ENCODE results near the gene GRIK3.

Gene GRIK3

DNA sequence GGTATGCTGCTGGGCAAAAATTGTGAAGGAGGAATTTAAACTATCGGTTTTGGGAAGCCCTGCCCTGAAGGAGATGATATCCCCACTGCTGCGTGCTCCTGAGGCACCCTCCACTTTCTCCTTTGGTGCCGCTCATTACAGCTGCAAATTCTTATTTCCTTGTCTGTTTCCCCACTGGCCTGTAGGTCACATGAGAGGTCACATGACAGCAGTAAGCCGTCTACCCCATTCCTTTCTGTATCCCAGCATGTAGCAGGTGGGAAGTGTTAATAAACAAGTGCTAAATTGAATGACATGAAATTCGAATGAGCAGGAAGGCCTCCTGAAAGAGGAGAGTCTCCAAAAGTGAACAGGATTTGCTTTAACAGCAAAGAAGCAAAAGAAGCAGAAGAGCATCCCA is 58.7 kb downstream of the GRIK3 start:
- no peak for DNase-seq

DNA sequence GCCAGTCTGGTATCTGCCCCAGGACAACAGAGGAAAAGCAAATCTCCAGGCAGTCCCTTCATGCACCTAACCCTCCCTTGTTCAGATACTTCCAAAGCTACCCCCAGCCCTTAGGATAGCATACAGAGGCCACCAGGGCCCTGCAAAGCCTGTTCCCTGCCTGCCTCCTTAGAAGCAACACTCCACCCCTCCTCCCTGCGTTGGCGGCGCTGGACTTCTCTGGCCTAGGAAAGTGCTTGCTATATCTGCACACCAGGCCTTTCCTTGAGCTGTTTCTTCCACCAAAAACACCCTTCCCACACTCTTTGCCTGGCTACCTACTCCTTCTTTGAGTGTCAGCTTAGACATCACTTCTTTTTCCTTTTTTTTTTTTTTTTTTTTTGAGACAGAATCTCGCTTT is 61.3 kb downstream of the GRIK3 start:
- no peak for DNase-seq

DNA sequence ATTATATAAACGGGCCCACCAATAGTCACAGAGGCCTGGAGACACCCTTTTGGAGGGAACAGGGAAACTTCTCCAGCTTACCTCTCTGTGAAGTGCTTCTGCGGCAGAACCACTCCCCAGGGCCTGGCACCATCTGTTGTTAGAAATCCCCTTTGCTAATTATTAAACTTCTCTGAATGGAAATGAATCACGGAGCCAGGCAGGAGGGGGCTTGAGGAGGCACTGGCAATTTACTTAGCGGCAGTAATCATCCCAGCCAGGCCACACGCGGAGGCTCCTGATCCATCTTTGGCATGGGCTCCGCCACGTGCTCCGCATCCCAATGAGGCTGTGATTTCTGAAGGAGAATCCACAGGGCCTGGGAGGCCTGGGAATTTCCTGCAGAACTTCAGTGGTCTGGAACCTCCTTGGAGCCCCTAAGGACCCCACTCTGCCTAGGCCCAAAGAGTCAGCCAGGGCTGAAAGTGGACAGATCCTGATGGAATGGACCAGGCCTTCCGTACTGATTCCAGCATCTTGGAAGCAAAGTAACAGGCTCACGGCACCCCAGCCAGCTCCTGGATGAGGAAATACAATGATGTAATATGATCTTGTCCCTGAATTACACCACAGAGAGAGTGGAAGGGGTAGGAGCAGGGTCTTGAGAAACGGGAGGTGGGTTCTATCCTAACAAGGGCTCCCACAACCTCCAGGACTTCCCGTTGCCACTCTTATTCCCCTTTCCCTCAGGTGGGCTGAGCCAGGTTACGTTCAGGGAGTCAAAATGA is 62.3 kb downstream of the GRIK3 start:
- DNase-seq, result no peak

DNA sequence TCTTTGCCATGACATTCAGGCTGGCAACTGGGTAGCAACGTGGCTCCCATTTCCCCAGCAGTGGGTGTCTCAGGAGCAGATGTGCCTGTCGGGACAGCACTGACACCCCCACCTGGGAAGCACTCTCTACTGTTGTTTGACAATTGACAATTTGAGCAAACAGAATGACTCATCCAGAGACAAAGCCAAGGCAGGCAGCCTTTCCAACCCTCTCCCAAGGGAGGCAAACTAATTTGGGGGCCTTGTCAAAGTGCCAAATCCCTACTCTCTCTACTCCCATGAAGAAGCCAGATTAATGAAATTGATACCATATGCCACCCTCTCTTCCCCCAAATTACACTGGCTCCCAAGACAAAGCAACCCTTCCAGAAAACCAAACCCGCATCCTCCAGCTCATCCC is 65.6 kb downstream of the GRIK3 start:
- no peak for DNase-seq

DNA sequence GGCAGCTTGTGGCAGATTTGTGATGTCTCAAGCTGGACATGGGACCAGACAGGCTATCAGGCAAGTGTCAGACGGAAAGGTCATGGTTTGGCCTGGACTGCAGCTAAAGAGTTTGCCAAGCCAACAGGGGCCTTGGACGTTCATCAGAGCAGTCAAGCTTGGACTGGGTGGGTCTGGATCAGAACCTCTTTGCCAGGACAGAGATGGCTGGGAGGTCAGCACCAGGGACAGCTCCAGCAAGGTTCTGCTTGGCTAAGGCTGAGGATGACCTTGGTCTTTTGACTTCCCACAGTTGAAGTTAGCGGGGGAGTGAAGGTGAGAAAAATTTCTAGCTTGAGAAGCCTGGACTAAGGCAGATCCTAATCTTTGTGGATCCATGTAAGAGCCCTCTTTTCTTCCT is 68.1 kb downstream of the GRIK3 start:
- DNase-seq, result no peak

DNA sequence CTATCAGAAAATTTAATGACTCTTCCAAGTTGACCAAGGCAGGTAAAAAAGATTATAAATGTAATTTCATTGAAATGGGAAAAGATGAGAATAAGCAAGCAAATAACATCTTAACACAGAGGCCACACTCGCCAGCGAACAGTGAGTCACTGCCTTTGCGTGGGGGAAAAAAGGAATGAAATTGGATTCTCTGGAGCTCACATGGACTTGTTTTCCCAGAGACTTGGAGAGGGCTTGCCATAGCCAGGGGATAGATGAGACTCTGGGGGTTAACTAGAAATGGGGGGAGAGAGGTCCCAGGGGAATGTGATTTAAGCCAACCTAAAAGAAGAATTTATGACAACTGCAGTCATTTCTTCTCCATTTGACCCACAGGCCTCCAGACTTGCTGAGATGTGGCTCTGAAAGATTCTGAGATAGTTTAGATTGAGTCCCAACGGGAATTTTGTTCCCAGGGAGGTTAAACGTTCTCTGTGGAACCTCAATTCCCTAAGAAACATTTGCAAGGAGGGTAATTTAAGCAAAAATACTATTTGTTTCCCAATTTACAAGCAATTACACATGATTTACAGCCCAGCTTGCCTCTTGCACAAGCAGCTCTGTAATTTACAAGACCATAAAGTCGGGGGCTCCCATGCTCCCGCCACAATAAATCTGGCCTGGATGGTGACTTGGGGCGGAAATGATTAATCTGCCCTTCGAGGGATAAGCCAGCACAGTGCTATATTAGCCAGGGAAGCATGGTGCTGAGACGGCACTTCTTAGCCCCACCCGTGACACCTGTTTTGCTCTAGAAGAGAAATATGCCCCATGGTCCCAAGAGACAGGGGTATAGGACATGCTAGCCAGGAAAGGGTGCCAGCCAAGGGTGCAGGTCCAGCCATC is 68.8 kb downstream of the GRIK3 start:
- no peak for DNase-seq

DNA sequence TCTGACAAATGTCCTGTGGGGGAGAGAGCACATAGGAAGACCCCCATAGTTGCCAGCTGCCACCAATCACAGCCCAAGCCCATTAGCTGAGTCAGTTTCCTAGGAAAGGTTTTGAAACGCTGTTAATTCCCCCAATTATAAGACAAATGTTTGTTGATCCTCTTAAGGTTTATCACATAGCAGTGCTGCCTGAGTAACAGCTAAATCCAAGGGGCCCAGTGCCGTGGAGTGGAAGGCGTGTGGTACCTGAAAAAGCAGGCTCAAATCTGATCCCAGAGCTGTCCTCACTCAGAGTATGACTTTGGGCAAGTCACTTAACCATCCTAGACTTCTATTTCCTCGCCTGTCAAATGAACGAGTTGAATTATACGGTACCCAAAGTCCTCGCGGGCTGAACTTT is 69.5 kb downstream of the GRIK3 start:
- no peak for DNase-seq

DNA sequence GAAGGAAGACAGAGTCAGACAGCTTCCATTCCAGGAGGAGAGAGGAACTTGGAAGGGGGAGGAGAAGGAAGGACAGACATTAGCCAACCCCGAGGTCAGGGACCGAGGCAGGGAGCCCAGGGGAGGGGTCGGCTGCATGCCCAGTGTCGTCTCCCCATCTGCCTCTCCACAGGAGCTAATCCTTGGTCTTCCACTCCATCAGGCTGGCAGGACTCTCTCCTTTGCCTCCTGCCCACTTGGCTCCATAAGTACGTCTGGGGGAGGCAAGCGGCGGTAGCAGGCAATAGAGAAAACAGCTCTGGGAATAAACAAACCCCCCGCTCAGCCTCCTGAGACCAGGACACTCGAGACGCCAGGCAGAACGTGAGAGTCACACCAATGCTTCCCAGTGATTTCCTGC is 71.3 kb downstream of the GRIK3 start:
- DNase-seq, result no peak

DNA sequence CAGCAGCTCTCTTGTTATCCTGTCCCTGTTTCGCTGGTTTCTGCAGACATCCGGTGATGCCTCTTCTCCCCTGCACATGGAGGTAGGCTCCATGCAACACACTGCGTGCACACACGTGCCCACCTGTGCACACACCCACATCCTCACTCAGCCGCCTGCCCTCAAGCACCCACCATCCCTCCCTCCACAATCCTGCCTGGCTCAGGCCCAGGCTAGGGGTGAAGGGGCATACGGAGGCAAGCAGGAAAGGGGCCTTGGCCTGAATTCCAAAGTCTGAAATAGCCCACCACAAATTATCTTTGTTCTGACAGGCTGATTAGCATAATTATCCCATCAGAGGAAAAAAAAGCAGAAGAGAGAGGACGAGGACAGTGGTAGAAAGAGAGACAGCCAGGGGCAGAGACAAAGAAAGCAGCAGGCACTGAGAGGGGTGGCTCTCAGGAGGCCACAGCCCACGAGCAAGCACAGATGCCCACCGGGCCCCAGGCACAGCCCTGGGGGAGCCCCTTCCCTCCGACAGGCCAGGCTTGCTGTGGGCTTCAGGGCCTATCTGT is 73.2 kb downstream of the GRIK3 start:
- no peak for DNase-seq

DNA sequence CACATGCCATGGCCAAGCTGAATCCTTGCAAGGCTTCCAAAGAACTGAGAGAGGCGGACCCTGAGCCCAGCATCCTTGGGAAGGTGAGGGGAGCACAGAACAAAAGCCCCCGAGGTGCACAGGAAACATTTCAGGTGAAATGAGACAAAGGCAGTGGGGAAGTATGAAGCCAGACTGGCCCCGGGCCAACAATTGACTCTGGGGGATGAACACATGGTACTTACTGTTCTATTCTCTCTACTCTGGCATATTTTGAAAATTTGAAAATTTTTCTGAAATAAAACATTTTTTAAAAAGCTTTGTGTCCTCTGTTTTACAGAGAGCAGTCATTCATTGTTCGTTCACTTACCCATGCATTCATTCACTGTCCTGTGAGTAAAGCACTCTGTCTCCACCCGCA is 77.7 kb downstream of the GRIK3 start:
- no peak for DNase-seq

DNA sequence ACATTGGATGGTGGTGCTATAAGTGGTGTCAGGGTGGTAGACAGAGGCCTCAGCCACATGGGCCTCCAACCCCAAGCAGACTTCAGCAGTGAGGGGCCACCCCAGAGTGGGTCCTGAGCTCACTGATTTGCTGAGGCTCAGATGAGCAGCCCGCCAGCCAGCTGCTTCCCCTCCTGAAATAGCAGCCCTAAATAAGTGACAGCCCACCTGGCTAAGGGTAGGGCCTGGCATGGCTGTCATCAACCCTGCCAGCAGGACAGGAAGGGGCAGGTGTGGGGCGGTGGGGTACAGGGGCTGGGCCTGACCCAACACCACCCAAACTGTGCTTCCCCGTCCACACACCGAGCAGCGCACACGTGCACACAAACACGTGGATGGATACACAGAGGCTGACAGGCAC is 79.3 kb downstream of the GRIK3 start:
- DNase-seq, result no peak

DNA sequence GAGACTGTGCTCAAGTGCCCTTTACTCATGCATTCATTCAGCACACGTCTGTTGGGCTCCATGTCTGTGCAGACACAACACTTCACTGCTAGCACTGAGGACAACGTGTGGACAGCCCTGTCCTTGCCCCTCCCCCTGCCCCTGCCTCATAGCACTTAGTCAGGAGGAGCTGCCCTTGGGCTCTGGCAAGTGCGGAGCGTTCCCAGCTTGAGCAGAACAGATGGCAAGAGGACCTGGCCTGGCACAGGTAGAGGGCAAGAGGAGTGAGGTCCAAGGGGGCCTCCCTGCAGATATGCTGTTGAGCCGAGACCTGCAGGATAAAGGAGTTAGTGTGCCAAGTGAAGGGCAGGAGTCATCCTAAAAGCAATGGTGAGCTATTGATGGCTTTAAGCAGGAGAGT is 81.3 kb downstream of the GRIK3 start:
- DNase-seq, result no peak

DNA sequence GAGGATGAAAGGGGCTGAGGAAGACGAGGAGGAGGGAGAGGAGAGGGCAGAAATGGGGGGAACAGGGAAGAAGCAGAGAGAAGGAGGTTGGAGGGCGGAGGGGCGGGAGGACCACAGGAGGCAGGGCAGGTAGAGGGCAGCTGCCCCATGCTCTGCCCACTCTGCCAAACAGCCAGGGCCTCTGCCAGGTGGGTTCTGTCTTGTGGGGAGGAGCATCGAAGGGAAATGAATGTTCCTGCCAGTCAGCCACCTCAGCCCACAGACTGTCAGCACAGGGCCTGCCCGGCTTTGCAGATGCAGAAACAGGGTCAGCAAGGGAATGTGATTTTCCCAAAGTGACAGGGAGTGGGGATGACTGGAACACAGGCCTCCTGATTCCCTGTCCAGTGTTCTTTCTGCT is 82.6 kb downstream of the GRIK3 start:
- DNase-seq, result no peak

DNA sequence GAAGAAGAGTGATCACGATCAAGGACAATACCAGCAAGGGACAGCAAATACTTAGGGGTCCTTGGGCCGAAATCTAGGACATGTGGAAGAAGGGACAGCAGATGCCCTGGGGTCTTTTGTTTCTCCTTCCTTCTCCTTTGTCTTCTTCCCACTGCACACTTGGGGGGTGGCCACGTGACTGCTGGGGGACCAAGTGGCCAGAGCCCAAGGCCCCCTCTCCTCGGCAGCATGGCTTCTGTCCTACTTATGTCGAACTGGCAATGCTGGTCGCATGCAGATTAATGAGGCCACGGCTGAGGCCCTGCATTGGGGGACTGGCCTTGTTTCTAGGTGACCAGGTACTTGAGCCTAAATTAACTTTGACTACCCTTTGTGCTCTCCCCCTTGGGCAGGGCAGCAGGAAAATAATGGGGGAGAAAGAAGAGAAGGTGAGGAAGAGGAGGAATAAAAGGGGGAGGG is 83.0 kb downstream of the GRIK3 start:
- DNase-seq, result no peak

DNA sequence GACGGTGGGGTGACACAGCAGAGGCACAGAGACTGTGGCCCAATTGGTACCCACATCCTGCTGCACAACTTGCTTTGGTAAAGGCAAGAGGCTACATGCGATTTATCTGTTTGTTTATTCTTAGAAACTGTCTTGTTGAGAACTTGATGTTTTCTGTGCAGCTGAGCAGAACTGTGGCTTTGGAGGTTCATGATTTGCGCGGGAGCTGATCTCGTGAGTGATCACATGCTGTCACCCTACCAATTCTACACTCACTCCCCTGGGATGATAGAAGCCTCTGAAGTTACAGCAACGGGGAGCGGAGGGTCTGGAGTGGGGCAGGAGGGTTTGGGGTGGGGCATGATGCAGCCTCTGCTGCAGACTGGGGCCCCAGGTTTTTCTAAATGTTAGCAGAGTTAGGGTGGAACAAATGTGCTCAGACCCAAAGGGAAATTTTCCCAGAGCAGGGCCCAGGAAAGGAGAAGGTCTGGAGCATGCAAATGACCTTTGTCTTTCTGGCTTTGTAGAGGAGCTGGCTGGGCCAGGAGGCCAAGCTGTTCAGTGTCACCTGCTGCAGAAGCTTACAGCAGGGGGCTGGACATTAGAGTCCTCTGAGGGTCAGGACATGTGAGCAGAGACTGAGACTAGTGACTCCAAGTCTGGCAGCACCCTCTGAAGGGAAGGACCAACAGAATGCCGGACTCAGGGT is 83.6 kb downstream of the GRIK3 start:
- DNase-seq, result no peak

DNA sequence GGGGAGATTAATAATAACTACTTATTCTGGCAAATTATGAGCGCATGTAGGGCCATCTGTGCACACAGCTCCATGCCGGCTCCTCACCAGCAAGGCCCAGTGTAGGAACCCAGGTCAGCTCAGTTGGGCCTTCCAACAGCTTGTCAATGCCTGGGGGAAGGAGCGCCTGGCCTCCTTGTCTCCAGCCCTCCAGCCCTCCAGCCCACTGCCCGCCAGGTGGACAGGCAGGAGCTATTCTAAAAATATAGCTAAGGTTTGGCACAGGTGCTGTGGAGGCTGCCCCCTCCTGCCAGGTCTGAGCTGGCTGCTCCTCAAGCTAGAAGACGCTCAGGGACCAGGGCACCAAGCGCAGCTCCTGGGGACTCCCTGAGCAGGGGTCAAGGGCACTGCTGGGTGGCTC is 85.7 kb downstream of the GRIK3 start:
- DNase-seq, result no peak

DNA sequence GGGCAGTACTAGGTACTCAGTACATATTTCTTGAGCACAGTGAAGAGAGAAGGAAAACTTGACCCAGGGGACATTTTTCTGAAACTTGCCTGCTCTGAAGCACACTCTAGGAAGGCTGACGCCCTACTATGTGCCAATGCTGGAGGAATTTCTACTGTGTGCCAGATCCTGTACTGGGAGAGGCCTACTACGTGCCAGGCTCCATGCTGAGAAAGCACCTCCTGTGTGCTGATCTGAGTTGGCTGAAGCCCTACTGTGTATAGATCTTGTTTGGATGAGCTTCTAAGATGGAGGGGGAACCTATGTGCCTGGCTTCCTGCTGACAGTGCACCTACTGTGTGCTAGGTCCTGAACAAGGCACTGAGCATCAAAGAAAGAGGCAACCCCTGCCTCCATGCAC is 86.2 kb downstream of the GRIK3 start:
- no peak for DNase-seq

DNA sequence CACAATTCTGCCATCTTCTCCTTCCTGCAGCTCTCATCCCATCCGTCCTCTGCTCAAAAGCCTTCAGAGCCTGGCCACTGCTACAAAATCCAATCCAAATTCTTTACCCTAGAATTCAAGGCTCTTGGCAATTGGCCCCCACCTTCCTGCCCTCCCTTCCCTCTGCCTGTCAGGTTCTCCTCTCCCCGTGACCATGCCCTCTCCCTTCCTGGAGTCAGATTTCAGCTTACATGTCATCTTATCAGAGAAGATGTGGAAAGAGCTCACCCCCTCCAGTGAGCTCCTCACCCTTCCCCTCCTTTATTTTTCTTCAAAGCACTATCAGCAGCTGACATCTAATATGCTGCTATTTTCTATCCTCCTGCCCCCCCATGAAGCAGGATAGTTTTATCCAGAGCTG is 86.9 kb downstream of the GRIK3 start:
- DNase-seq, result no peak

DNA sequence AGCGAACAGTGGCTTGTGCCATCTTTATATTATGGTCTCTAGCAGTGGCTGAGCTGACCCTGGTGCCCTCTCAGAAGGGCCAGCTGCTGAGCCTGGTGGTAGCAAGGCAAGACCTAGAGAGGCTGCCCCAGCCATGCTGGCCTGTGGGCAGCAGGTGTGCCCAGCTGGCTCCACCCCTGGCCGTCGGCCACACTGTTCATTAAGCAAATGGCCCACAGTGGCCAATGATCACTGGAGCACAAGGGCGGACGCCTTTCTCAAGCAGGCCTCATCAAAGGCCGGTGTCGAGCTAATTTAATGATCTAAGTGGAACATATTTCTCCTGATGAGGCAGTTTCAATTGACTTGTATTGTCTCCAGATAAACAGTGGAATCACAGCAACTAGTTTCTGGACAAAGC is 89.4 kb downstream of the GRIK3 start:
- DNase-seq, result no peak

DNA sequence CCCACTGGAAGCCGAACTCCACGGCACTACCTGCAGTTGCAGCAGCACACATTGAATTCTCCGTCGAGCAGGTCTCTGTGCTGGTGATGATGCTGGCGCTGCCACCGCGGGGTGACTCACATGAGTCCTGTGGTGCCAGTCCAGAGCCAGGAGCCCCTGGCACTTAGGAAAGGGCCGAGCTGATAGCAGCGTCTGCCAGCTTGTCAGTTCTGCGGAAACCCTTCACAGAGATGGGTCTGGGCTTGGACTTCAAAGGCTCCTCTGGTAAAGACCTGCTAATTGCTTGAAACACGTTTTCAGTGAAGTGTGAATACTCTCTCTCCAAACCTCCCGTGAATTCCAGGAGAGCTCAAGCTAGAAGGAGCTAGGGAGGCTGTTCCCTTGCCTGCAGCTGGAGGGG is 92.2 kb downstream of the GRIK3 start:
- DNase-seq, result no peak

DNA sequence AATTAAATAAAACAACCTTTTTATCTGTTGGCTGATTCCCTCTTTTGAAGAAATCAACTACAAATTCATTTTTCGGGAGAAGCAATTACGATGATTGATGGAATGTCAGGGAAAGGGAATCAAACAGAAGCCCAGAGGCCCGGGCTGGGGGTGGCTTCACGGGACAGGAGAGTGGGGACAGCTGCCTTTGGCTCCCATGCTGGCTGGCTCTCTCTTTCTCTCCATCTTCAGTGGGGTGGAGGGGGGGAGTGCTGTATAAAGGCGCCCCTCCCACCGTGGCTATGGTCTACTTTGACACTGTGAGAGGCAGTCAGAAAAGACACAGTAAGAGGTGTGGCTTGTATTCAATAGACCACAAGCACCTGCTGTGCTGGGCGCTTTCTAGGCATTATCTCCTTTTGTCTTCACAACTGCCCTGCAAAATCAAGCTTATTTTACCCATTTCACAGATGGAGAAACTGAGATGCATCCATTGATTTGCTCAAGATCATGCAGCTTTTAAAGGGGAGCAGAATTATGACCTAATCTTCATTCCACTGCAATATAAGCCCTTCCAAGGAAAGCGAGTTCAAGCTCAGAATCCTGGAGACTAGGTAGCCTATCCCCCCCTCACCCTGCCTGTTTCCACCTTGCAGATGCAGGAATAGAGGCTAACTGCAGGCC is 92.9 kb downstream of the GRIK3 start:
- DNase-seq, result no peak

DNA sequence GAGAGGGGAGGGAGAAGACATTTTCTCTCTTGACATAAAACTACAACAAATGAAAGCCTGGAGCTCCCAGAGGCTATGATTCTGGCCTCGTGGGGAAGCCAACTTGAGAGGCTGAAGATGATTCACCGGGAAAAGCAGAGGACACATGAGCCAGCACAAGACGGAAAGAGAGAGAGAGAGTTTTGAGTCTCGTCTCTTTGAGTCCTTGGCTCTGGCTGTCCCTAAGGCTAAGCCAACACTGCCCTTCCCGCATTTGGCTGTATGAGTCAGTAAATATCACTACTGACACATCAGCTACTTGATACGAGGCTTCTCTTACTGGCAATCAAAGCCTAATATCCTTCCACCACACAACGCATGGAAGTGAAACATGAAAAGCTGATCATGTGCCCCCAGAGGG is 95.5 kb downstream of the GRIK3 start:
- no peak for DNase-seq

DNA sequence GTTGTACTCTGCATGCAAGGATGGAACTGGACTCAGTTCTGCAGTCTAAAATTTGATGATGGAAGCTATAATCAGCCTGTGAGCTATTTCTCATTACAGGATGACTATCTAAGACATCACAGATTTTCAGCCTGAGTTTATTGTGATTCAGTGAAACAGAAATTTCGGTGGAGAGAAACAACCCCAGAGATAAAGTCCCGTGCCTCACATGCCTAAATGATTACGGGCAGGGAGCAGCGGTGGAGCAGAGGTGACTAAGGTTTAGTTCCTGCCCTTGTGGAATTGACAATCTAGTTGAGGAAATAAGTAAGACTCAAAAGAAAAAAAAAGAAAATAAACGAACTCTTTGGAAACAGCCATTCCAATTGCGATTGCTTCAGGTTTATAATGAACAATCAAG is 96.9 kb downstream of the GRIK3 start:
- DNase-seq, result no peak

Data from inflammatory macrophage (primary cell).